GM12891 (cell line): Measurements from ENCODE around the gene ROS1.

ENCODE experiments used
- POLR2AphosphoS5 ChIP-seq: IDR thresholded peaks from 2 replicates; pipeline ENCODE4 v1.6.1; 2011; ENCODE audit warnings: low read depth, low read length, control low read depth
- SPI1 ChIP-seq: IDR thresholded peaks from 2 replicates; pipeline ENCODE4 v1.6.1; 2011; ENCODE audit warnings: low read depth, low read length, control low read depth

DNA sequence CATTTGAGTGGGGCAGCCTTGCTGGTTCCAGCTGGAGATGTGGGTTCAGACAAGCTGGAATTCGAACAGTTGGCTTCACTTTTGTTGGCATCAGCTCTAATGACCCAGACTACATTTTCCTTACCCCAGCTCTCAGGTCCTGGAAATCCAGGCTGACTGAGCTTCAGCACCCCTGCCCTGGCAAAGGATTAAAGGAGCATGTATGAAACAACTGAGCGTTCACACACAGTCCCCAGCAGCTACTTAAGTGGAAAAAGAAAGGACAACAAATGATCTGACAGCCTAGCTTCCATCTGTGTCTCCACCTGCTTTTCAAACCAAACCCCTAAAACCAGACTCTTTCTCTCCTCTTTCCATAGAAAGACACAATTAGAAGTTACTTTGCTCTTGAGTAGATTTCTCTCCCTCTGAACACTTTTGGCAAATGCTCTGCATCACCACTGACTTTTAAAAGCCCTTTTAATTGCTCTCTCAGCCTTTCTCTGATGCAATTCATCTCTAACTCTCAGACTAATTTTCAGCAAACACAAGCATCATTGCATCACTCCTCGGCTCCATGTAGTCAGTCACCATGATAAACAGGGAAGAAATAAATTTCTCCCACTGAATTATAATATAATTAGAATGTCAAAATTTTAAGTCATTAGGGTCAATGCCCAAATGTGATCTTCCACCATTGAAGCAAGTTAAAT is 28.1 kb downstream of the ROS1 start:
- TF ChIP-seq SPI1 = no peak
- TF ChIP-seq POLR2AphosphoS5 = no peak
